IMR-90 (cell line): Measurements from ENCODE around the gene CCSER1.

ENCODE experiments used
- CEBPB ChIP-seq: IDR thresholded peaks from 2 replicates; pipeline ENCODE4 v1.6.1; 2012; ENCODE audit warnings: low read depth, low read length, improper control_type of control experiment
- FOS ChIP-seq: fragments of 150-350 bp; IDR thresholded peaks from 2 replicates; pipeline ENCODE4 v1.6.1; 2016; ENCODE audit warnings: low read depth, low read length
- MAFK ChIP-seq: IDR thresholded peaks from 2 replicates; pipeline ENCODE4 v1.6.1; 2012; ENCODE audit warnings: low read depth, low read length, improper control_type of control experiment
- MAZ ChIP-seq: IDR thresholded peaks from 2 replicates; pipeline ENCODE4 v1.6.1; 2012; ENCODE audit warnings: low read depth, mild to moderate bottlenecking, low read length, improper control_type of control experiment, moderate library complexity, borderline replicate concordance
- MXI1 ChIP-seq: IDR thresholded peaks from 2 replicates; pipeline ENCODE4 v1.6.1; 2012; ENCODE audit warnings: low read depth, mild to moderate bottlenecking, low read length, moderate library complexity, borderline replicate concordance
- NFE2L2 ChIP-seq: fragments of 150-350 bp; IDR thresholded peaks from 2 replicates; pipeline ENCODE4 v1.6.1; 2016; ENCODE audit warnings: low read depth, mild to moderate bottlenecking, low read length
- POLR2A ChIP-seq: IDR thresholded peaks from 2 replicates; pipeline ENCODE4 v1.6.1; 2012; ENCODE audit warnings: mild to moderate bottlenecking, low read depth, low read length
- SMC3 ChIP-seq: fragments of 150-350 bp; IDR thresholded peaks from 2 replicates; pipeline ENCODE4 v1.6.1; 2016; ENCODE audit warnings: low read depth, mild to moderate bottlenecking, antibody characterized with exemption, low read length, moderate library complexity
- TF ChIP-seq, protein P1 (sequence below): conservative IDR thresholded peaks from 2 replicates; pipeline ENCODE4 v1.5.1; 2012; ENCODE audit warnings: mild to moderate bottlenecking, low read depth, low read length, improper control_type of control experiment
- TF ChIP-seq, protein P2 (sequence below): fragments of 150-350 bp; IDR thresholded peaks from 2 replicates; pipeline ENCODE4 v1.6.1; 2017; ENCODE audit warnings: mild to moderate bottlenecking, antibody characterized with exemption, low read length, low read depth

DNA sequence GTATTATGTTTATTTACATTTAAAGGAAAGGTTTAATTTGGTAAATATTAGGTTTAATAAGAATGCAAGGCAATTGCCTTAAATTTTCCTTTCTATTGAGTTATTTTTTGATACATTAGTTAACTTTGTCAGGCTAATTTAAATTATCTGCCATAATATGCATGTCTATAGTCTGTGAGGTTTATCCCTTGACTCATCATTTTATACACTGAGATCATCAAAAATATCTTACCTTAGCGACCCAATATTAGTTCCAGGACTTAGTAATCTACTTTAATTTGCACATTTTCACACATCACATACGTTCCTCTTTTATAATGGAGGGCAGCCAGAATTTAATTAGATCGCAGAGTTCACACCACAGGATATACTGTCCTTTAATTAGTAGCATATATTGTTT is 1177.1 kb downstream of the CCSER1 start:
- TF ChIP-seq, protein P1, sequence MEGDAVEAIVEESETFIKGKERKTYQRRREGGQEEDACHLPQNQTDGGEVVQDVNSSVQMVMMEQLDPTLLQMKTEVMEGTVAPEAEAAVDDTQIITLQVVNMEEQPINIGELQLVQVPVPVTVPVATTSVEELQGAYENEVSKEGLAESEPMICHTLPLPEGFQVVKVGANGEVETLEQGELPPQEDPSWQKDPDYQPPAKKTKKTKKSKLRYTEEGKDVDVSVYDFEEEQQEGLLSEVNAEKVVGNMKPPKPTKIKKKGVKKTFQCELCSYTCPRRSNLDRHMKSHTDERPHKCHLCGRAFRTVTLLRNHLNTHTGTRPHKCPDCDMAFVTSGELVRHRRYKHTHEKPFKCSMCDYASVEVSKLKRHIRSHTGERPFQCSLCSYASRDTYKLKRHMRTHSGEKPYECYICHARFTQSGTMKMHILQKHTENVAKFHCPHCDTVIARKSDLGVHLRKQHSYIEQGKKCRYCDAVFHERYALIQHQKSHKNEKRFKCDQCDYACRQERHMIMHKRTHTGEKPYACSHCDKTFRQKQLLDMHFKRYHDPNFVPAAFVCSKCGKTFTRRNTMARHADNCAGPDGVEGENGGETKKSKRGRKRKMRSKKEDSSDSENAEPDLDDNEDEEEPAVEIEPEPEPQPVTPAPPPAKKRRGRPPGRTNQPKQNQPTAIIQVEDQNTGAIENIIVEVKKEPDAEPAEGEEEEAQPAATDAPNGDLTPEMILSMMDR, result no peak
- no peak for TF ChIP-seq CEBPB
- no peak for TF ChIP-seq MAZ
- TF ChIP-seq SMC3, result no peak
- TF ChIP-seq POLR2A, result no peak
- TF ChIP-seq MXI1, result no peak
- TF ChIP-seq NFE2L2, result no peak
- TF ChIP-seq MAFK, result no peak
- no peak for TF ChIP-seq FOS
- TF ChIP-seq, protein P2, sequence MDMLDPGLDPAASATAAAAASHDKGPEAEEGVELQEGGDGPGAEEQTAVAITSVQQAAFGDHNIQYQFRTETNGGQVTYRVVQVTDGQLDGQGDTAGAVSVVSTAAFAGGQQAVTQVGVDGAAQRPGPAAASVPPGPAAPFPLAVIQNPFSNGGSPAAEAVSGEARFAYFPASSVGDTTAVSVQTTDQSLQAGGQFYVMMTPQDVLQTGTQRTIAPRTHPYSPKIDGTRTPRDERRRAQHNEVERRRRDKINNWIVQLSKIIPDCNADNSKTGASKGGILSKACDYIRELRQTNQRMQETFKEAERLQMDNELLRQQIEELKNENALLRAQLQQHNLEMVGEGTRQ, result no peak
